ENCODE measurements around the gene XDH.

DNA sequence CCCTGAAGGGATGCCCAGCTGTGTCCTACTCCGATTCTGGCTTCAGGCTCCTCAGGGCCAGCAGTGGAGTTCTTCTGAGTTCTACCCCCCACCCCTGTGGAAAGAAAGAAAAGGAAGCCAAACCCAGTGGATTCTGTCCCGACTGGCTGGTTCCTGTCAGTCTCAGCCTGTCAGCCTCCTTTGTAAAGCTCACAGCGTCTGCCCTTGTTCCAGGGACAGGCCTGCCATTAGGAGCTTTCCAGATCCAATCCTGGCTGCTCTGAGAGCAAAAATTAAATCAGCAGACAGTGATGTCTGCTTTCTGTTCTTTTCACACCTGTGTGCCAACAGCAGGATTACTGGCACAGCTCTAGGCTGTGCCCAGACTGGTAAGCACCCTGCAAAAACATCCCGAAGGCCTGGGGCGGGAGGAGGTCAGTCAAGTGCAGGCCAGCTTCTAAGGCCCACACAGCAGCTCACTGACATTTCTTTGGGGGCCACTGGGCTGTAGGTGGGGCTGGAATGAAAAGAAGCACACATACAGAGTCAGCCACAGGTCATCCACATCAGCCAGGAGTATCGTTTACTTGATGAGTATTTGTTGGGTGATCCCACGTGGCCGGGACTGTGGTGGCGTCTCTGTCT is 111.5 kb downstream of the XDH start:
- TF ChIP-seq POLR2A (IDR thresholded peaks at IDR 0.05) (no peak), CTCF (IDR thresholded peaks at IDR 0.05) (no peak)
